ENCODE data around the gene EIF6.

EIF6 gene

DNA sequence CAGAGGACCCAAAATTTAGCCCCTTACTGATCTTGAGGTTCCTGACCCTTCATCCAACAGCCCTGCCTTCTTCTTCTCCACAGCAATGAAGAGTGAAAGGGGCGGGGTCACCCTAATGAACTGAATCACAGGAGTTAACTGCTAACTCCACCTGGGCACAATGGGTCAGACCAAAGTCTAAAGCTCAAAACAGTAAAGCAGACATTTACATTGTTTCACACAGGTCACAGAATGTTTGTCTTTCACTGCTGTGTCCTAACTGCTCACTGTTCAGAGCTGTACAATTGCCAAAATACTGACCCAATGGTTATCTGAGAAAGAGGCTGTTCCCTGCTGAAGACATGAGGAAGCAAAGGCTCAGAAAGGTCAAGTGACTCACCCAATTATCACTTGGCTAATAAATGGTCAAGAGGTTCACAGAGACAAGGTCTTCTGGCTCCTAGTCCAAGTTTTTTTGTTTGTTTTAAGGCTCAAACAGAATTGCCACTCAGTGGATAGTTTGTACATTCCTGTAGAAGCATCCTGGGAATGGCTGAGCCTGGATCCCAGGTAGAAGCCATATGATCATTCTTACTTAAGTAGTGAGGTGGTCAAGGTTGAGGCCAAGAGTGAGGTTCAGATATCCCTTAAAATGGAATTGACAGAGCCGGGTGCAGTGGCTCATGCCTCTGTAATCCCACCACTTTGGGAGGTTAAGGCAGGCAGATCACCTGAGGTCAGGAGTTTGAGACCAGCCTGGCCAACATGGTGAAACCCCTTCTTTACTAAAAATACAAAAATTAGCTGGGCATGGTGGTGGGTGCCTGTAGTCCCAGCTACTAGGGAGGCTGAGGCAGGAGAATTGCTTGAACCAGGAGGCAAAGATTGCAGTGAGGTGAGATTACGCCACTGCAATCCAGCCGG is 42.8 kb upstream of the EIF6 start:
- H3K4me3 ChIP-seq (ENCODE audit: low read depth, low read length): no peak overlapping the region

DNA sequence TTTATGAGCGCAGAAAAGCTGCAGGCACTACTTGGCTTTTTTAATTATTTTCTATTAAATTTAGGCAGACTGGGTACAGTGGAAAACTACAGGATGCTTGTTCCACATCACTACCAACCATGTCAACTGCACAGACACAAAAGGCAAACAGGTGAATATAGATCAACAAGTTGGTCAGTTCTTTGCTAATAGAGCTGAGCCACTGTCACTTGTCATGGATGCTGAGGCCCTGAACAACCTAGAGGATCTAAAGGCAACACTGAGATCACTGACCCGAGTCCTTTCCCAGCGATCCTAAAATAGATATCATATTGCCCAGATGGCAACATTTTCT is 42.1 kb upstream of the EIF6 start:
- TF ChIP-seq CTCF (conservative IDR thresholded peaks at IDR 0.05; ENCODE audit: low read depth, low read length): no peak
- no peak for DNase-seq (ENCODE audit: low read depth)

More for the DNA sequence above, 42.8 kb upstream of the EIF6 start:
- no peak for TF ChIP-seq CTCF (conservative IDR thresholded peaks at IDR 0.05; ENCODE audit: low read depth, low read length)
- DNase-seq (ENCODE audit: low read depth): peak; percentile 51

DNA sequence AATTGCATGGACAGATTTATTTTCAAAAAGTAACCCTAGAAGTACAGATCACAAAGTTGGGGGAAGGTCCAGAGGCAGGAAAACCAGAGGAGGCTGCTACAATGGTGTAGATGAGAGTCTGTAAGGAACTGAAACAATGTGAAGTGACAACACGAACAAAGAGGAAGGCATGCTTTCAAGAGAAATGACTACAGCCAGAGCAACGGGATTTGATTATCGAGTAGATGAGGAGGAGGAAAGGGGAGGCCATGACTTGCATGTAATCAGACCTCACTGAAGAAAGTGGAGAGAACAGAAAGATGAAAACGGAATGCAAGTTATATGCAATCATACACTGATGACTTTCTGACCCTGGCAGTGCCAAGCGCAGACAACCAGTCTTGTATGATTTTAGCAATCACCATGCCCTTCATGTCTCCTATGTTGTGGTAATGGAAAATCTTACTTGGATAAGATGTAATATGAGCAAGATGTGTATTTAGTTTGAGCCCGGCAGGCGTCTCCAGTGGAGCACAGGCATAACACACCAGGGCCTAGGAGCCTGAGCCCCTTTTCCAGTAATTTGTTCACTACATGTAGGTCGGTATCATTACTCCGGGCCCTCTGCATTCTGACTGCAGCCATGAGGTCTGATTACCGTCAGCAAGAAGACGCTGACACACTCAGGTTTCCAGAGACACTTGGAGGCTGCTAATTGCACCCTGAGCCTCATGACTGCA is 41.6 kb upstream of the EIF6 start:
- no peak for TF ChIP-seq CTCF (conservative IDR thresholded peaks at IDR 0.05; ENCODE audit: low read depth, low read length)
- DNase-seq (ENCODE audit: low read depth): no peak
- no peak overlapping the region for H3K4me3 ChIP-seq (ENCODE audit: low read depth, low read length)

More for the DNA sequence above, 42.1 kb upstream of the EIF6 start:
- no peak overlapping the region for H3K4me3 ChIP-seq (ENCODE audit: low read depth, low read length)

DNA sequence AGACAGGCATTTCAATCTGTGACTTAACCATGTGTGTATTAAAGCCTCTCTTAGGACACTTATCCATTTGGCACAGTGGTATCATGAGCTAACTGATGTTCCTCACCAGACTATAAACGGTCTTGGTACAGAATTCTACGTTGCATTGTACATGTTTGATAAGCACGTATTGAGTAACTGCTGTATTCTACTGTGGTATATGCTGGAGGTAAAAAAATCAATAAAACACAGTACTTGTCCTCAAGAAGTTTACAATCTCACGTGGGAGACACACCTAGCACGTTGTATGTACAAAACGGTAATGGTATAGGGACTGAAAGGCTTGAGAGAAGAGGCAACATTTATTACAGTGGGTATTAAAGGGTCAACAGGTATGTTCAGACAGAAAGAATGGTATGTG is 40.8 kb upstream of the EIF6 start:
- DNase-seq (ENCODE audit: low read depth): no peak
- H3K4me3 ChIP-seq (ENCODE audit: low read depth, low read length): no peak overlapping the region
- no peak for TF ChIP-seq CTCF (conservative IDR thresholded peaks at IDR 0.05; ENCODE audit: low read depth, low read length)

- peak; percentile 67 for DNase-seq (ENCODE audit: low read depth)
- TF ChIP-seq CTCF (conservative IDR thresholded peaks at IDR 0.05; ENCODE audit: low read depth, low read length): no peak
- no peak overlapping the region for H3K4me3 ChIP-seq (ENCODE audit: low read depth, low read length)
Measured at GRCh38 chr20:35320396-35321126, 36.0 kb upstream of the EIF6 start.

DNA sequence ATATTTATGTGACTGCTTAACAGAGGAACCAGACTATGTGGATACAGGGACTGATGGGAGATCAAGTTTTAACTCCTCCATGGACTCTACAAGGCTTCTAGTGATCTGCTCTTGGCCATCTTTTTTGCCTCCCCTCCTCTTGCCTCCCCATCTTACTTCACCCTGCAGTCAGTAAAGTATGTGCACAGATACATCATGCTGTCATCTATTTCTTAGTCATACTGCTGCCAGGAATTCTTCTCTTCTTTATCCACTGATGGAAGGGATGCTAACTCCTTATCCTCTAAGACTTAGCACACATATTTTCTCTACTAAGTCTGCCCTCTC is 35.3 kb upstream of the EIF6 start:
- no peak overlapping the region for H3K4me3 ChIP-seq (ENCODE audit: low read depth, low read length)
- DNase-seq (ENCODE audit: low read depth): peak; percentile 76
- no peak for TF ChIP-seq CTCF (conservative IDR thresholded peaks at IDR 0.05; ENCODE audit: low read depth, low read length)
